Stimulated activated effector memory CD8-positive, alpha-beta T cell treated with anti-CD3 and anti-CD28 coated beads, Interleukin-12 subunit alpha, Interleukin-12 subunit beta, amount 100 ng/mL, for 72 hours (primary cell): Measurements from ENCODE around the gene TNFRSF4.

Experiments
- ATAC-seq: fragments of 150-1000 bp; cut with Tn5 transposase; 2 replicates; pipeline ENCODE4 v1.10.0; 2021
- DNase-seq, 2 donors: peaks; one replicate each; pipeline ENCODE4 v3.0.0; 2021 to 2022; ENCODE audit warnings: low spot score in 2 of 2
- H3K27ac Mint-ChIP-seq: one replicate; pipeline ENCODE4 v1.8.0; 2022; ENCODE audit warnings: mild to moderate bottlenecking, mixed read lengths
- H3K36me3 Mint-ChIP-seq: one replicate; pipeline ENCODE4 v1.8.0; 2022; ENCODE audit warnings: mild to moderate bottlenecking, mixed read lengths
- H3K4me1 Mint-ChIP-seq: one replicate; pipeline ENCODE4 v1.8.0; 2022; ENCODE audit warnings: mixed read lengths
- H3K4me3 Mint-ChIP-seq: one replicate; pipeline ENCODE4 v1.8.0; 2022; ENCODE audit warnings: mild to moderate bottlenecking, mixed read lengths
- H3K9me3 Mint-ChIP-seq: one replicate; pipeline ENCODE4 v1.8.0; 2022; ENCODE audit warnings: mixed read lengths

Gene TNFRSF4

DNA sequence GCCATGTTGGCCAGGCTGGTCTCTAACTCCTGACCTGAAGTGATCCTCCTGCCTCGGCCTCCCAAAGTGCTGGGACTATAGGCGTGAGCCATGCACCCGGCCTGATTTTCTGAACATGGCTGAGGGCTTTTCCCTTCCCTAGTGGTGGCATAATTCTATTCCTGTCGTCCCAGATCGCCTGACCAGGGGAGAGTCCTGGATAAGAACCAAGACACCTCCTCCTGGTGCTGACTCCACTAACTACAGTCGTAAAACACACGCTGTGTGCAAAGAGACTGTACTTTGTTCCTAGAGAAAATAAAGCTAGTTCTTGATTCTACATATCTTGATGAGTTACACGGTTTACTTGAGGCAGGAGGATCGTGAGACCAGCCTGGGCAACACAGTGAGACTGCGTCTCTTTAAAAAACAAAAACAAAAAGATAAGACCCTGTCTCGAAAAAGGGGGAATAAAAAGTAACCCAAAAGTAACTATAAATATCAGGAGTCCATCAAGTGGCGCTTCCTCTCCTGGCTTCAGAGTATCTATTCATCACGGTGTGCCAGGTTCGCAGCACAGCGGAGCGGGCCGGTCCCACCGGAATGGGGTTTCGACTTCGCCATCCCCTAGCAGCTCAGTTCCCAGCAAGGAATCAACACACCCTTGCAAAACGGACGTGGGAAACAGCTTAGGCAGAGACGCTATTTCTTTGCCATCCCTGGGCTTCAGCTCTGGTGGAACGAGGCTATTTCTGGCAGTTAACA is 16.9 kb upstream of the TNFRSF4 start:
- peak overlapping the region; percentile 87 for H3K4me3 Mint-ChIP-seq
- peak overlapping the region; percentile 94 for H3K27ac Mint-ChIP-seq
- H3K36me3 Mint-ChIP-seq = peaks cover 76% of the 10 kb centered on the region
- DNase-seq (no peak), ATAC-seq (no peak)
- H3K9me3 Mint-ChIP-seq = no peaks in the 10 kb centered on the region
- H3K4me1 Mint-ChIP-seq = peaks cover 37% of the 10 kb centered on the region

DNA sequence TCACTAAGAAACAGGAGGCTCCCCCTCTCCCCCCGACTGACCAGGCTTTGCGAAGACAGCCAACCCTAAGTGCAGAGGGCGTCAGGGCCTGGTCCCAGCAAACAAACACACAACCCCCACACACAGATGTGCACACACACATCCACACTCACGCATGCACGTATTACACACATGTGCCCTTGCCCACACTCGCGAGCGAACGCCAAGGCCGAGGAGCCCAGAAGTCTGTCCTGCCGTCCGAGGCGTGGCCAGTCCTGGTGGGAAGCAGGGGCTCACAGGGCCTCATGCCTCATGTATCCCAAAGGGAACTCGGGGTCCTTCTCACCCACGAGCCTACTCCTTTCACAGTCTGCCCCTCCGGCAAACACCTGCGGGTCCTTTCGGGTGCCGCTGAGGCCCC is 15.8 kb upstream of the TNFRSF4 start:
- H3K9me3 Mint-ChIP-seq = no peaks in the 10 kb centered on the region
- H3K4me1 Mint-ChIP-seq = peaks cover 45% of the 10 kb centered on the region
- no peak for DNase-seq
- peak overlapping the region; percentile 87 for H3K4me3 Mint-ChIP-seq
- H3K27ac Mint-ChIP-seq = peak overlapping the region; percentile 94
- no peak for ATAC-seq
- H3K36me3 Mint-ChIP-seq = peaks cover 77% of the 10 kb centered on the region

DNA sequence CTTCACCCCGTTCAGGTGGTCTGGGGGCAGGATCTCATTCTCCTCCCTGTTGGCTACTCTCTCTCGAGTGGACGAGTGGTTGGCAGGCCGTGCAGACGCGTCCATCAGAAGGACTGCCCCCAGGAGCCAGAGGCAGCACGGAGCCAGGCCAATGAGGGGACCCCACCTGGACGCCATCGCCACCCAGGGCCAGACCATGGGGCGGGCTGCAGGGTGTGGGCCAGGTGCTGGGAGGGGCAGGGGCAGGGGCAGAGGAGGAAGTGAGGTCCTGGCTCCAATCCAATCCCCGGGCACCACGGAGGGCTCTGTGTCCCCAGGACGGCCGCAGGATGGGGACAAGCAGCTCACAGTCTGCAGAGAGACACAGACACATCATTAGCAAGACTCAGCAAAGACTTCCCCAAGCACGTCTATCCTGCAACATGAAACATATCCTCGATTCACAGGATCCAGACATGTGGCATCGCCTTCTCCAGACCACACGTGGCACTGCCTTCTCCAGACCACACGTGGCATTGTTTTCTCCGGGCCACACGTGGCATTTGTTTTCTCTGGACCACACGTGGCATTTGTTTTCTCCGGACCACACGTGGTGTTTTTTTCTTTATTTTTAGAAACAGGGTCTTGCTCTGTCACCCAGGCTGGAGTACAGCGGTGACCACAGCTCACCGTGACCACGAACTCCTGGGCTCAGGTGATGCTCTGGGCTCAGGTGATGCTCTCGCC is 14.8 kb upstream of the TNFRSF4 start:
- Mint-ChIP-seq H3K36me3 (peaks cover 76% of the 10 kb centered on the region), H3K4me3 (no peak overlapping the region), H3K27ac (no peak overlapping the region), H3K4me1 (peaks cover 39% of the 10 kb centered on the region), H3K9me3 (no peaks in the 10 kb centered on the region)
- DNase-seq (no peak), ATAC-seq (no peak)

DNA sequence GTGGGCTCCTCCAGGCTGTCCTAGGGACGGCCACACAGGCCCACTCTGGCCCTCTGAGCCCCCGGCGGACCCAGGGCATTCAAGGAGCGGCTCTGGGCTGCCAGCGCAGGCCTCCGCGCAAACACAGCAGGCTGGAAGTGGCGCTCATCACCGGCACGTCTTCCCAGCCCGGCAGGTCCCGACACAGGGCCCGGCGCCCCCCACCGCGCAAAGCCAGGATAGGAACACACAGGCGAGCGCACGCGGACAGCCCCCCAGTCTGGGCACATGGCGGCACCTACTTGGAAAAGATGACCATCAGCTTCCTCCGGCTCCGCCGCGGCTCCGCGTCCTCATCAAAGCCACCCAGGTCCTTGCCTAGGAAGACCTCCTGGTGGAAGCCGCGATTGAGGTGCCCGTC is 14.2 kb upstream of the TNFRSF4 start:
- no peak overlapping the region for H3K4me3 Mint-ChIP-seq
- H3K36me3 Mint-ChIP-seq = peaks cover 76% of the 10 kb centered on the region
- no peaks in the 10 kb centered on the region for H3K9me3 Mint-ChIP-seq
- H3K4me1 Mint-ChIP-seq = peaks cover 36% of the 10 kb centered on the region
- H3K27ac Mint-ChIP-seq = no peak overlapping the region
- DNase-seq (no peak), ATAC-seq (no peak)

DNA sequence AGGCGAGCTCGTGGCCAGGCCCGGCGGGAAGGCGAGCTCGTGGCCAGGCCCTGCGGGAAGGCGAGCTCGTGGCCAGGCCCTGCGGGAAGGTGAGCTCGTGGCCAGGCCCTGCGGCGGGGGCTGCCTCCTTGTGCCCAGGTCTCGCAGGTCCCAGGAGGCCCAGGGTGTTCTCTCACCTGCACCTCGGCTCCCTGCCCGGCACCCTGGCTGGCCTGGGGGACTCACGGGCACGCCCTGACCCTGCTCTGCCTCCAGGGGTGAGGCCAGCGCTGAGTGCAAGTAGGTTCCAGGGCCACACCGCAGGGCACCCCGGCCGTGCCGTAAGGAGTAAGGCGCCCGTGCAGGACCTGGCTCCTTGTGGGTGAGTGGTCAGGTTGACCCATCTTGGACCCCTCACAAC is 13.4 kb upstream of the TNFRSF4 start:
- Mint-ChIP-seq H3K4me1 (peaks cover 42% of the 10 kb centered on the region), H3K36me3 (peaks cover 84% of the 10 kb centered on the region), H3K9me3 (no peaks in the 10 kb centered on the region), H3K27ac (no peak overlapping the region), H3K4me3 (no peak overlapping the region)
- ATAC-seq (no peak), DNase-seq (no peak)

DNA sequence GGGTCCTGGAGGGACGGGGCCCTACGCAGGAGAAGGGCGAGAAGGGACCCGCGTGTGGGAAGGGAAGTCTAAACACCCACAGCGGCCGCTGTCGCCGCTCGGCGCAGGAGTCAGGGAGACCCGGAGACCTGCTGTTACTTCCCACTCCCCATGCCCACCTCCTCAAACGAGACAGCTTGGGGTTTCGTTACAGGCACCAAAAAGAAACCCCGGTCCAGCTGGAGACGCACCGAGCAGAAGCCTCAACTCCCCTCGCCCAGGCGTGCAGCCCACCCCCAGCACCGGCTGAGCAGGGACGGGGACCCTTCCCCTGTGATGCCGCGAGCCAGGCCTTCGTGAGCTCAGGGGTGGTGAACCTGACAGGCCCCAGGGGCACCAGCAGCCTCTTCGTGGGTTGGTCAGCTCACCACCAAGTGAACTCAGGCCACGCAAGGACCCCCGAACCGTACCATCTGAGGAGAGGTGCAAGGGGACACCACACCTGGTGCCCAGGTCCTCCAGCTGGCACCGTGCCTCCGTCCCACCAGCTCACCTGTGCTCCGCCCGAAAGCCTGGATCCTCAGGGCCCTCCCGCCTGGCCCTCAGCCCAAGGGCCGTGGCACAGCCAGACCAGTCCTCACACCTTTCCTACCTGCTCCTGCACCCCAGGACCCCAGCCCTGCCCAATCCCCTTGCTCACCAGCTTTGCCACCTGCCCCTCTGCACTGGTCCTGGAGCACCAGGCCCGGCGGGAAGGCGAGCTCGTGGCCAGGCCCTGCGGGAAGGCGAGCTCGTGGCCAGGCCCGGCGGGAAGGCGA is 12.8 kb upstream of the TNFRSF4 start:
- ATAC-seq (no peak), DNase-seq (no peak)
- Mint-ChIP-seq H3K4me1 (peaks cover 42% of the 10 kb centered on the region), H3K27ac (no peak overlapping the region), H3K4me3 (no peak overlapping the region), H3K9me3 (no peaks in the 10 kb centered on the region), H3K36me3 (peaks cover 91% of the 10 kb centered on the region)

DNA sequence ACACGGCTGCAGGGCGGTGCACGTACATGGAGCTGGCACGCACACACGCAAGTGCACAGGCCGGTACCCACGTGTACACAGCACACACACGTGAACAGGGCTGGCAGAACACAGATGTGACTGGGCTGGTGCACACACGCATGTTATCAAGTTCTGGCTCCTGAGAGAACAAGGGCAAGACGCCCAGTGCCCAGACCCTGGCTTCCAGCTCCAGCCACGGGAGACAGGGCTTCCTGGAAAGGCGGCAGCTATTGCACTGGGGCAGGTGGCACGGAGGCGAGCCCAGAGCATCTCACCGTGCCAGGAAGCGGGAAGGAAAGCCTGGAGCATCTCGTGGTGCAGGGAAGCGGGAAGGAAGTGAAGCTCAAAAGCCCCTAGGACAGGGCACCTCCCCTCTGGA is 12.0 kb upstream of the TNFRSF4 start:
- H3K36me3 Mint-ChIP-seq = peaks cover 92% of the 10 kb centered on the region

DNA sequence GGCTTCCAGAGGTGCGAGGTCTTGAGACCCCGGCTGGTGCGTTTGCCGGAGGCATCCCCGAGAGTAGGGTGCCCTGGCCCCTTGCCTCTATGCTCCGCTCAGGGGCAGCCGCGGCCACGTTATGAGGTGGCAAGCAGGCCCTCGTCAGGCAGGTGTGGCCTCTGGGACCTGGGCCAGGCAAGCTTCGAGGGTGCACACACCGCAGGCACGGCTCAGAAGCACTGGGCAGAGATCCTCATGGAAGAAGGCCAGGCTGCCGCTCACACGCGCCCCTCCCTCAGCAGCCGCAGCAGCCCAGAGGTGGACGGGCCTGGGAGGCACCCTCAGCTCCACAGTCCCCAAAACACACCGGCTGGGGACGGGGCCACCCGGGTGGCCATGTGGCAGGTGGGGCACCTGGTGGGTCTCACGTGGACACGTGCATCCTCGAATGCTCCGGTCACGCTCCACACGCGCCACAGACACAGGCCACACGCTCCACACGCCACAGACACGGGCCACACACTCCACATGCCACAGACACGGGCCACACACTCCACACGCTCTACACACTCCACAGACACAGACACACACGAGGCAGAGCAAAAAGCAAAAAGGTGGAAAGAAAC is 11.4 kb upstream of the TNFRSF4 start:
- Mint-ChIP-seq H3K4me1 (peaks cover 43% of the 10 kb centered on the region), H3K36me3 (peaks cover 92% of the 10 kb centered on the region), H3K27ac (no peak overlapping the region), H3K9me3 (no peaks in the 10 kb centered on the region), H3K4me3 (no peak overlapping the region)
- ATAC-seq = no peak
- DNase-seq = no peak

More for the DNA sequence above, 12.0 kb upstream of the TNFRSF4 start:
- H3K27ac Mint-ChIP-seq = no peak overlapping the region
- no peaks in the 10 kb centered on the region for H3K9me3 Mint-ChIP-seq
- DNase-seq = no peak
- H3K4me3 Mint-ChIP-seq = no peak overlapping the region
- H3K4me1 Mint-ChIP-seq = peaks cover 43% of the 10 kb centered on the region
- no peak for ATAC-seq

DNA sequence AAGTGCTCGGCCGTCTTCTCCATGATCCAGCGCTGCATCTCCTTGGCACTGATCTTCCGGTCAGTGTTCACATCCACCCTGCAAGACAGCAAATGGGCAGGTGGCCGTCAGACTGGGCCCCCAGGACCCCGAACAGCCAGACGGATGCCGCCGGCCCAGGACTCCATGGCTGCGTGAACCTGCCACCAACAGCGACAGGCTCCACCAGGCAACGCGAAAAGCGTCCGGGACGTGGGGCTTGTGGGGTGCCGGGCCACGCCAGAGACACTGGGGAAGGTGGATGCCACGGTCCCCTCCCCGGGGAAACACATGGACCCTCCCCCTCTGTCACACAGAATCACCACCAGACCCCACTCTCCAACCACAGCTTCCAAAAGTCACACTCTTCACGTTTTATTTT is 9.9 kb upstream of the TNFRSF4 start:
- no peak for DNase-seq
- ATAC-seq = no peak
- Mint-ChIP-seq H3K4me3 (no peak overlapping the region), H3K9me3 (no peaks in the 10 kb centered on the region), H3K4me1 (peaks cover 38% of the 10 kb centered on the region), H3K27ac (peak overlapping the region; percentile 81), H3K36me3 (peaks cover 92% of the 10 kb centered on the region)

DNA sequence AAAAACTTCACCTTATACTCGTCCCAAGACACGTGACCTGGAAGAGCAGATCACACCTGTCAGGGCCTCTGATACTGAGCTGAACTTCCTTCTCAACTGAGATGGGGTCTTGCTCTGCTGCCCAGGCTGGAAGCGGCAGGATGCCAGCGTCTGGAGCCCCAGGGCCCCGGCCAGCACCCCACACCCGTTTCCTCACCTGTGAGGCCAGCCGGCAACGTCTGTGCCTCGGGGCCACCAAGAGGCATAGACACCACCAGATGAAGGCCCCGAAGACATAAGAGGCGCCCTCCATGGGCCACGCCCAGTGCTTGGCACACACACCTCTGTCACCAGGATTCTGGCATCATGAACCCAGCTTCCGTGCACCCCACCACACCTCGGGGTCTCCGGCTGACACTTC is 9.4 kb upstream of the TNFRSF4 start:
- no peak for DNase-seq
- H3K4me3 Mint-ChIP-seq = no peak overlapping the region
- peak overlapping the region; percentile 81 for H3K27ac Mint-ChIP-seq
- H3K4me1 Mint-ChIP-seq = peaks cover 38% of the 10 kb centered on the region
- no peaks in the 10 kb centered on the region for H3K9me3 Mint-ChIP-seq
- peaks cover 92% of the 10 kb centered on the region for H3K36me3 Mint-ChIP-seq
- ATAC-seq = no peak

DNA sequence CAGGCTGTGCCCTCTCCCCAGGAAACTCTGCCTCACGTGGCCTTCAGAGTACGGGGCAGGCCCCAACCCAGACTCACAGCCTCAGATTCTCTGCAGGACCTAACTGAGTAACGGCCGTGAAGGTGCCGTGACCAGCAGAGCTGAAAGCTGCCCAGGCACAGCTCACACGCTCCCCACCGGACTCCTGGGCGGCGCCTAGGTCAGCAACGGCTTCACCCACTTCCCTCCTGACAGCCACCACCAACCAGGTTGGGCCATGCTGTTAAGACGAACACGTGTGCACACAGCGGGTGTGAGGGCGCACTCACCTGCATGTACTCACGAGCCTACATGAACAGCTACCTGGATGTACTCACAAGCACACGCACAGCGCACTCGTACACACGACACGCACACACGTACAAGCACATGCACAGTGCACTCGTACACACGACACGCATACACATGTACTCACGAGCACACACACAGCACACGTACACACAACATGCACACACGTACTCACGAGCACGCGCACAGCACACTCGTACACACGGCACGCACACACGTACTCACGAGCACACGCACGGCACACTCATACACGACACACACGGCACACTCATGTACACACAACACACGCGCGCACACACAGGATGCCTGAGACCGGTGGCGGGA is 8.7 kb upstream of the TNFRSF4 start:
- DNase-seq = no peak
- no peaks in the 10 kb centered on the region for H3K9me3 Mint-ChIP-seq
- H3K36me3 Mint-ChIP-seq = peaks cover 93% of the 10 kb centered on the region
- H3K4me3 Mint-ChIP-seq = no peak overlapping the region
- peaks cover 38% of the 10 kb centered on the region for H3K4me1 Mint-ChIP-seq
- H3K27ac Mint-ChIP-seq = peak overlapping the region; percentile 81
- ATAC-seq = no peak

DNA sequence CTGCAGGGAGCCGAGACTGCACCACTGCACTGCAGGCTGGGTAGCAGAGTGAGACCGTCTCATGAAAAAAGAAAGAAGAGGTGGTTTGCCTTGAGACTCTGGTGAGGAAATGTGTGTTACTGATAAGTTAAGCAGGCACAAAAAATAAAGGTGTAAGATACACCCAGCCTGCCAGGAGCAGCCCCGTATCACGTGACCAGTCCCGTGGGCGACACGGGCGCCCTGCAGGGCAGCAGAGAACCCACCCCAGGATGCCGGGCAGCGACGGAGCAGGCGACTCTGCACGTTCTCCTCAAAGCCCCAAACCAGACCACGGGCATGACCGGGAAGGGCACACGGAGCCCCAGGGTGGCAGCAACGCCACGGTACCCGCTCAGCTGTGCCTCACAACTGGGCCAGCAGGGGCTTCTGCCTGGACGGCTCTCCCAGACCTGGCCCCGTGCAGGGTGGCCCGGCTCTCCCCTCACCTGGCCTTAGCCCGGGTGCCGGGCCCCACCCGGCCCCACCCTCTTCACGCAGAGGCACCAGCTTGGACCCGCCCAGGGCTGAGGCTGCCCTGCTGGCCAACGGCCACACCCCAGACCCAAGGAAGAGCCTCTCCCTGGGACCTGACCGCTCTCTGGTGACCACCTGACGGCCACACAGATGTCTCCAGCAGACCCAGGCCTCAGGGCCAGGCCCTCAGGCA is 8.1 kb upstream of the TNFRSF4 start:
- no peak for ATAC-seq
- Mint-ChIP-seq H3K4me3 (no peak overlapping the region), H3K36me3 (peaks cover 94% of the 10 kb centered on the region), H3K4me1 (peaks cover 38% of the 10 kb centered on the region), H3K9me3 (no peaks in the 10 kb centered on the region), H3K27ac (peak overlapping the region; percentile 81)
- no peak for DNase-seq

DNA sequence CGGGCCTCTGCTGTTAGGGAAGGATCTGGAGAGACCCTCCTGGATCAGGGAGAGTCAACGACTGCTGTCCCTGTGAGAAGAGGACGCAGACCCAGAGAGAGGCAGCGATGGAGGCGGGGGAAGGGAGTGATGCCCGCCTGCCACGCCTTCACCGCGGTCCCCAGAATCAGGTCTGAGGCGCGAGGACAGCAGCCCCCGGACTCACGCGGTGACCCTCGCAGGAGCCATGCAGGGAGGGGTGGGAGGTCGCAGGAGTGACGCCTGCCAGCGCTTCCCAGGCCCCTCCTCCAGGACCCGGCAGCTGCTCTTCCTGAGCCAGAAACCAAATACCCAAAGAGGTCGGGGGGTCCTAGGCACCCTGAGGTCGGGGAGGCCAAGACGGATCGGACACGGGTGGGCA is 6.2 kb upstream of the TNFRSF4 start:
- Mint-ChIP-seq H3K4me1 (peaks cover 48% of the 10 kb centered on the region), H3K36me3 (peaks cover 95% of the 10 kb centered on the region), H3K4me3 (peak overlapping the region; percentile 93), H3K27ac (peak overlapping the region; percentile 93), H3K9me3 (no peaks in the 10 kb centered on the region)
- DNase-seq (no peak), ATAC-seq (no peak)

DNA sequence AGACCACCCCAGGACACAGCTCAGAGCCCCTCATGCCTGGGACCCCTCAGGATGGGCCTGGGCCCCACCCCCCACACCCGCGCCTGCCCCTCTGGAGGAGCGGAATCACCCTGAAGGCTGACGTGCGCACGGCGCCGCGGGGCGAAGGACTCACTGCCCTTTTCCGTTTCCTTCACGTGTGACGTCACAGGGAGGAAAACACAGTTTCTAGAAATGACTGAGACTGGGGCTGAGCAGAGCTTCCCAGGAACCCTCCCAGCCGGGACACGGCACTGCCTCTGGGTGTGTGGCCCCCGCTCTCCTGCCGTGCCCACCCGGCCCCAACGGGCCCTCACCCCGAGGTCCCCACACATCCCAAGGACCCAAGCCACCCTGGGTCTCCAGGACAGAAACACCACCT is 5.4 kb upstream of the TNFRSF4 start:
- DNase-seq = no peak
- peak overlapping the region; percentile 93 for H3K27ac Mint-ChIP-seq
- H3K4me1 Mint-ChIP-seq = peaks cover 50% of the 10 kb centered on the region
- peak overlapping the region; percentile 93 for H3K4me3 Mint-ChIP-seq
- peaks cover 100% of the 10 kb centered on the region for H3K36me3 Mint-ChIP-seq
- H3K9me3 Mint-ChIP-seq = no peaks in the 10 kb centered on the region
- ATAC-seq = peak; percentile 57
